GM12865 (cell line): ENCODE results near the gene TNIP1.

Experiments used
- DNase-seq: peaks from one replicate; pipeline ENCODE4 v3.0.0; 2010; ENCODE audit warnings: low read depth
- H3K4me3 ChIP-seq: 2 replicates; pipeline ENCODE4 v1.5.1; 2011; ENCODE audit warnings: mild to moderate bottlenecking, low read depth, low read length, control low read depth
- CTCF ChIP-seq: IDR thresholded peaks from 2 replicates; pipeline ENCODE4 v1.5.1; 2011; ENCODE audit warnings: low read length, control low read depth, low read depth, inconsistent platforms; ENCODE audit not compliant: insufficient read depth; ENCODE audit errors: missing control alignments

TNIP1 gene

GRCh38 chr5:151005187-151005949 lies 75.5 kb downstream of the TNIP1 start:
- H3K4me3 ChIP-seq = no peak overlapping the region
- no peak for DNase-seq
- no peak for TF ChIP-seq CTCF

- DNase-seq = no peak
- no peak for TF ChIP-seq CTCF
- H3K4me3 ChIP-seq = no peak overlapping the region
These were observed 76.3 kb downstream of the TNIP1 start for GRCh38 chr5:151004499-151004898.

- DNase-seq = no peak
- no peak overlapping the region for H3K4me3 ChIP-seq
- TF ChIP-seq CTCF = no peak
These were observed 77.4 kb downstream of the TNIP1 start for GRCh38 chr5:151003503-151003860.

GRCh38 chr5:151002681-151003502 lies 77.9 kb downstream of the TNIP1 start:
- no peak for TF ChIP-seq CTCF
- DNase-seq = no peak
- no peak overlapping the region for H3K4me3 ChIP-seq

- peak; percentile 6 for TF ChIP-seq CTCF
- no peak overlapping the region for H3K4me3 ChIP-seq
- DNase-seq = no peak
These were observed 78.6 kb downstream of the TNIP1 start for GRCh38 chr5:151002250-151002649.

- no peak for TF ChIP-seq CTCF
- no peak overlapping the region for H3K4me3 ChIP-seq
- no peak for DNase-seq
These were observed 79.4 kb downstream of the TNIP1 start for GRCh38 chr5:151001436-151001835.
